HG03442 (cell line): ENCODE data around the gene ZC3H7A.

Experiments used
- ATAC-seq: cut with Tn5 transposase; IDR thresholded peaks from one replicate; pipeline ENCODE4 v1.9.1; 2021; ENCODE audit warnings: mild to moderate bottlenecking, moderate library complexity; ENCODE audit not compliant: unreplicated experiment

The ZC3H7A gene

GRCh38 chr16:11708421-11708820 is 88.6 kb downstream of the ZC3H7A start:
- ATAC-seq = no peak

DNA sequence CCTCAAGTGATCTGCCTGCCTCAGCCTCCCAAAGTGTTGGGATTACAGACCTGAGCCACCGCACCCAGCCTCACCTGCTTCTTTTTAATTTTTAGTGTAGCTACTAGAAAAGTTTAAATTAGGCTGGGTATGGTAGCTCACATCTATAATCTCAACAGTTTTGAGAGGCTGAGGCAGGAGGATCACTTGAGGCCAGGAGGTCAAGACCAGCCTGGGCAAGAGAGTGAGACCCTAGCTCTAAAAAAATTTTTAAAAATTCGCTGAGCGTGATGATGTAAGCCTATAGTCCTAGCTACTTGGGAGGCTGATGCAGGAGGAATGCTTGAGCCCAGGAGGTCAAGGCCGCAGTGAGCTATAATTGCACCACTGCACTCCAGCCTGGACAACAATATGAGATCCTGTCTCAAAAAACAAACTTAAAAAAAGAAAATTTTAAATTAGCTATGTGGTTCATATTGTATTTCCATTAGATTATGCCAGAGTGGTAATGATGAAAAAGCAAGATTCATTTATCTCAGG is 89.3 kb downstream of the ZC3H7A start:
- no peak for ATAC-seq

DNA sequence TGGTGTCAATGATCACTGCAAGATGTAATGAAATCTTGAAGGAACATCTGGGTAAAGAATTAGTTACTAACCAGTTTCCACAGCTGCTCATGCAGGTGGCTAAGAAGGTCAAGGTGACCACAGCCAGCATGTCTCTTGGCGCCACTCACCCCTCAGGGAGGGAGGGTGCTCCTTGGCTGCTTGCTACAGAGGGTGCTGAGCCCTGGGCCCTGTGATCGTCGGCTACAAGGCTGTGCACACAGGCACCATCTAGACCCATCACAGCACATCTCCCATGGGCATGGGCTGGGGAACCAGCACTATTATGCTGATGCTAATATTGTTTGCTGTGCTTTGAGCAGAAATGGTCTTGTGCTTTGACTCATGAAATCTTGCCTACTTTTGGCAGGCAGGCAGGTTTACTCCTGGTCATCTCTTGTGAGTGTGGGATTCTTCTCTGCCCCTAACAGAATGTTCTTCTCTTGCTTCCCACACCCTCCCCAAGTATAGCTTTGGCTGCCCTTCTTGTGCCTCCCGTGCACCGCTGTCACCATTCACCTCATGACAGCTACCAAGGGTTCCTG is 90.8 kb downstream of the ZC3H7A start:
- no peak for ATAC-seq

GRCh38 chr16:11705311-11706025 is 91.6 kb downstream of the ZC3H7A start:
- ATAC-seq = no peak
